C4-2B (cell line): ENCODE results near the gene TOGARAM1.

Experiments used
- H3K27ac ChIP-seq: fragments of 450-650 bp; 2 replicates; pipeline ENCODE4 v1.5.1; 2017
- CTCF ChIP-seq: fragments of 450-650 bp; conservative IDR thresholded peaks from 2 replicates; pipeline ENCODE4 v1.5.1; 2017; ENCODE audit warnings: mild to moderate bottlenecking
- ZFX ChIP-seq: fragments of 450-650 bp; IDR thresholded peaks from 2 replicates; pipeline ENCODE4 v1.6.1; 2017

Gene TOGARAM1

GRCh38 chr14:45038865-45039264 lies 76.9 kb downstream of the TOGARAM1 start:
- TF ChIP-seq CTCF = no peak
- no peak for TF ChIP-seq ZFX
- no peak overlapping the region for H3K27ac ChIP-seq

- TF ChIP-seq ZFX (no peak), CTCF (no peak)
- H3K27ac ChIP-seq = no peak overlapping the region
Observed at GRCh38 chr14:45039390-45039789, 77.4 kb downstream of the TOGARAM1 start.

- TF ChIP-seq CTCF = no peak
- no peak for TF ChIP-seq ZFX
- H3K27ac ChIP-seq = no peak overlapping the region
Observed at GRCh38 chr14:45041641-45042040, 79.7 kb downstream of the TOGARAM1 start.

- TF ChIP-seq CTCF (no peak), ZFX (no peak)
Observed at GRCh38 chr14:45044638-45045037, 82.6 kb downstream of the TOGARAM1 start.

GRCh38 chr14:45048385-45048784 lies 86.4 kb downstream of the TOGARAM1 start:
- H3K27ac ChIP-seq = no peak overlapping the region
- TF ChIP-seq ZFX (no peak), CTCF (no peak)

More at GRCh38 chr14:45044638-45045037, 82.6 kb downstream of the TOGARAM1 start:
- H3K27ac ChIP-seq = no peak overlapping the region

DNA sequence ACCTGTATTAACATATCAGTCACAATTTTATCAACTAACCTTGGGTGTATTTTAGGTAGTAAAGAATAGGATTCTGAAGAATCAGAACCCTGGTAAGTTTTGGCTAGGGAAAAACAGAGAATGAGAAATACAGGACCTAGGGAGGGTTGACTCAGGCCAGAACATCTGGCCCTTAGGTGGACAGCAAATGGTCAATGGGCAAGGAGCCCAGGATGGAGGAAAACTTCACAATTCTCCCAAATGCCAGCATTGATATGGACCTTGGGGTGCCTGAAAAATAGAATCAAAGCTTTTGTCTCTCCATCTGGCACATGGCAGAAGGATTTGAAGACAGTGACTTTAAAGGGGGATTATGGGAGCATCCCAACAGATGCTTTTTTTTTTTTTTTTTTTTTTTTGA lies 89.2 kb downstream of the TOGARAM1 start:
- no peak overlapping the region for H3K27ac ChIP-seq
- no peak for TF ChIP-seq ZFX
- TF ChIP-seq CTCF = no peak

DNA sequence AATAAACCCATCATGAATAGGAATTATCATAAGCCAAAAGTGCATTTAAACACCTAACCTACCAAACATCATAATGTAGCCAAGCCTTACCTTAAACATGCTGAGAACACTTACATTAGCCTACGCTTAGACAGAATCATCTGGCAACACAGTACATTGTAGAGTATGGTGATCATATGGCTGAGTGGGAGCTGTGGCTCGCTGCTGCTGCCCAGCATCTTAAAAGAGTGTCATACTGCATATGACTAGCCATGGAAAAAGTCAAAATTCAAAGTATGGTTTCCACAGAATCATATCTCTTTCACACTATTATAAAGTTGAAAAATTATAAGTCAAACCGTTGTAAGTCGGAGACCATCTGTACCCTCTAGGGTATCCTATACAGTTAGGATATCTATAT lies 89.9 kb downstream of the TOGARAM1 start:
- TF ChIP-seq CTCF = no peak
- H3K27ac ChIP-seq = no peak overlapping the region
